ENCODE data around the gene TIMMDC1. TPM values are rescaled to one million over a fixed set of nuclear protein-coding genes. Genes with fewer than 3 reads are reported as not detected.

TIMMDC1 gene, protein sequence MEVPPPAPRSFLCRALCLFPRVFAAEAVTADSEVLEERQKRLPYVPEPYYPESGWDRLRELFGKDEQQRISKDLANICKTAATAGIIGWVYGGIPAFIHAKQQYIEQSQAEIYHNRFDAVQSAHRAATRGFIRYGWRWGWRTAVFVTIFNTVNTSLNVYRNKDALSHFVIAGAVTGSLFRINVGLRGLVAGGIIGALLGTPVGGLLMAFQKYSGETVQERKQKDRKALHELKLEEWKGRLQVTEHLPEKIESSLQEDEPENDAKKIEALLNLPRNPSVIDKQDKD
- total RNA-seq: 46.7 and 67.5 TPM in 2 replicates

DNA sequence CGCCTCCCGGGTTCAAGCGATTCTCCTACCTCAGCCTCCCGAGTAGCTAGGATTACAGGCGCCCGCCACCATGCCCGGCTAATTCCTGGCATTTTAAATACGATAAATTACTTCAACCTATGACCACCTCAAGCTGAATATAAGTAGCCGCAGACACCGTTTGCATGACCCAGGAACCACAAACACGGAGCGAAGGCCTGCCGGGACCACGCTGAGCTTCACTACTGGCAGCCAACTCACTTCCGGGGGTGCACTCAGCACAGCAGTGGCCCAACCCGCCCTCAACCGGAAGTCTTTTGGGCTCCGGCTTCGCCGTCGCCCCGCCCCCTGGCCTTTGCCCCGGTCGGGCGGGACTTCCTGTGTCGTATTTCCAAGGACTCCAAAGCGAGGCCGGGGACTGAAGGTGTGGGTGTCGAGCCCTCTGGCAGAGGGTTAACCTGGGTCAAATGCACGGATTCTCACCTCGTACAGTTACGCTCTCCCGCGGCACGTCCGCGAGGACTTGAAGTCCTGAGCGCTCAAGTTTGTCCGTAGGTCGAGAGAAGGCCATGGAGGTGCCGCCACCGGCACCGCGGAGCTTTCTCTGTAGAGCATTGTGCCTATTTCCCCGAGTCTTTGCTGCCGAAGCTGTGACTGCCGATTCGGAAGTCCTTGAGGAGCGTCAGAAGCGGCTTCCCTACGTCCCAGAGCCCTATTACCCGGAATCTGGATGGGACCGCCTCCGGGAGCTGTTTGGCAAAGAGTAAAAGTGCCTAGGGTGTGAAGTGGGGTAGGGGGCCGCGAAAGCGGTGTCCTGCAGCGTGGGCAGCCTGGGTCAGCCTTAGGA lies at the start of gene TIMMDC1:
Gene TIMMDC1 (plus strand): TSS at position 362 of the 826 bp plus-strand sequence. CDS start 187 bp downstream, at position 549.

DNA sequence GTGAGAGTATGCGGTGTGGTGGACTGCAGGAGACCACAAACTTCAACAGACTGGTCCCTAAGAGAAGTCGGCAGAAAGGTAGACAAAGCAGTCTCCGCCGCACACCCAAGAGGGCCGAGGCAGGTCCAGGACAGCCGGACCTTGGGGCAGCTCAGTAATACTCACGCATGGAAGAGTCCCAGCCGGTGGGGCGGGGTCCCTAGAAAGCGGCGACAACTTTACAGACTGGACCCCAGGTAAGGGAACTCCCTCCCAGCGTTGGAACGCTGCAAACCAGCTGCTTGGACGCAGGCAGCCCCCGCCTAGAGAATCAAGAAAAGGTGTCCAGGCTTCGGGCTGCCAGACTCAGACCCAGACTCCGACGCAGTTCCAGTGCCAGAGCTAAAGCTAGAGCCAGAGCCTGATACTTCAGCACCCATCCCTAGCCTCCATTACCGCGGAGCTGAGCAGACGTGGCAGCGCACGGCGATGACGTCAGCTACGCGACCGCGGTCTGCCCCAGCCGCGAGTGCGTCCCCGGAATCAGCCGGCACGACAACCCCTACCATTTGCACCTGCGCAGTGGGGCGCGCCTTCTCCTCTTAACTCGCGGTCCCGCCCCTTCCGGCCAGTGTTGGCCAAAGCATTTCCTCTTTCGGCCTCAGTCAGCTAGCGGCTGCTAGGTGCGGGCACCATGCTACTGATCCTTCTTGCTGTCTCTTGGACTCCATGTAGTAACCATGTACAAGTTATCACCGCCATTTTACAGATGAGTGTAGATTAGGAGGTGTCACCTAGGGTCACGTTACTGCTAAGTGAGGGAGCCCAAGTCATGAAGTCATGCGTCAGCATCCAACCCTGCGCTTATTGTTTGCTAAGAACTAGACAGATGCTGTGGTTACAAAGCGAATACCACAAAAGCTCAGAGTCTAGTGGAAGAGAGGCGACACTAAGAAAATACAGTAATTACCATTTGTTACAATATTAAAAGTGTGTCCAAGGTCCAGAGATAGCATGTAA lies 34.9 kb upstream of the TIMMDC1 start, which contains the start of gene TMEM39A:
Gene TMEM39A (minus strand): TSS at position 445 of the 999 bp plus-strand sequence. CDS start 1,541 bp downstream, outside the sequence.

DNA sequence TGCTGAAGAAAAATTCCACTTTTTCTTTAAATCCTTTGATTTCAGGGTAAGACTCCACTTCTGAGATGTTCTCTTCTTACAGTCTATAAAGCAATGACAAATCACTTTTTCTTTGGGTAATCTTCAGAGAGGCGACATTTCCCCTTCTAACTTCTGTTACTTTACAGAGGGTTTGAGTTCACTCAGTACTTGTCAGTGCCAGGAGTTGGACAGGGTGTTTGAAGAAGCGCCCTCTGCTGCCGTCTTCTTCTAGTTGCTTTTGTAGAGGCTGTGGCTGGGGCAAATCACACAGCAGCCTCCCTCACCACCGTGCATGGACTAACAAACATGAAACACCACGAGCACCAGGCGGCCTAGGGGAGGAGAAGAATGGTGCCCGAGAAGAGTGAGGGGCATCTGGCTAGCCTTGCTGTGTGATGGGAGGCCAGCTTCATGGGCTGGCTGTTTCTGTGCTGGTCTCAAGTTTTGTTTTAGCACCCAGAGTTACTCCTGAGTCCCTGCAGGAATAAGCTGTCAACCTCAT lies 61.2 kb downstream of the TIMMDC1 start, which contains the start of gene CD80:
Gene CD80 (minus strand): TSS at position 174 of the 523 bp plus-strand sequence. CDS start 1,886 bp downstream, outside the sequence.

Other genes with a start within 250 kb of the TIMMDC1 start
- 20.4 and 40.5 TPM in 2 replicates for gene ARHGAP31, start 204.2 kb upstream of the TIMMDC1 start, total RNA-seq
- 89.9 and 100 TPM in 2 replicates for gene TMEM39A, start 34.9 kb upstream of the TIMMDC1 start, total RNA-seq
- 10.6 and 19.1 TPM in 2 replicates for gene POGLUT1, start 29.6 kb upstream of the TIMMDC1 start, total RNA-seq
- 0.39 and 0.76 TPM in 2 replicates for gene CD80, start 61.1 kb downstream of the TIMMDC1 start, total RNA-seq
- 23.6 and 25.3 TPM in 2 replicates for gene ADPRH, start 80.9 kb downstream of the TIMMDC1 start, total RNA-seq
- gene PLA1A, start 99.3 kb downstream of the TIMMDC1 start, total RNA-seq: 0.87 and 1.6 TPM in 2 replicates
- 0.22 and 1.6 TPM in 2 replicates for gene POPDC2, start 162.0 kb downstream of the TIMMDC1 start, total RNA-seq
- 6.3 and 17.7 TPM in 2 replicates for gene COX17, start 178.9 kb downstream of the TIMMDC1 start, total RNA-seq
- gene CFAP91, start 204.5 kb downstream of the TIMMDC1 start, total RNA-seq: not detected in 2 replicates

Data from placental epithelial cell (primary cell).